HepG2 (cell line): ENCODE measurements around the gene GDF7. TPM values are rescaled to one million over a fixed set of nuclear protein-coding genes. Genes with fewer than 3 reads are reported as not detected.

Source experiments
- MTF1 ChIP-seq: sonication (generic); formaldehyde crosslinking; IDR thresholded peaks from 2 replicates; pipeline ENCODE4 v1.5.0; 2020; ENCODE audit warnings: missing genetic modification reagents
- RERE ChIP-seq: IDR thresholded peaks from 2 replicates; pipeline ENCODE4 v1.6.1; 2016; ENCODE audit warnings: low read depth, missing genetic modification reagents, missing compliant biosample characterization
- SNAPC4 ChIP-seq: sonication (generic); formaldehyde crosslinking; IDR thresholded peaks from 2 replicates; pipeline ENCODE4 v1.4.0; 2020; ENCODE audit warnings: mild to moderate bottlenecking, missing genetic modification reagents
- ZEB1 ChIP-seq: IDR thresholded peaks from 2 replicates; pipeline ENCODE4 v1.6.1; 2012; ENCODE audit warnings: mild to moderate bottlenecking, low read depth, inconsistent platforms; ENCODE audit not compliant: insufficient replicate concordance
- ZFYVE20 ChIP-seq: sonication (generic); formaldehyde crosslinking; IDR thresholded peaks from 2 replicates; pipeline ENCODE4 v1.8.0; 2023; ENCODE audit warnings: low read depth, mild to moderate bottlenecking, moderate library complexity, missing genetic modification reagents, borderline replicate concordance
- polyA plus RNA-seq, 8 experiments: library from polyadenylated mRNA; depleted of rRNA in 3 of 8; stranded (reverse) in 7 of 8; unstranded in 1 of 8; fragments of >200 nt; fragmentation: Illumina TruSeq in 4 of 8; extraction: Trizol in 4 of 8; gene quantifications; 2 replicates each; pipeline versions ENCODE4 v1.2.1 to v1.2.3, GENCODE V29; 2011 to 2016; ENCODE audit warnings: low read depth in 4 of 8, missing spikeins in 1 of 8, mixed read lengths in 1 of 8; ENCODE audit not compliant: insufficient read depth in 1 of 8
- total RNA-seq, 5 experiments: library from RNA; depleted of rRNA; stranded (reverse); fragments of >200 nt; fragmentation: Illumina TruSeq; extraction: Trizol; gene quantifications; 2 replicates each; pipeline ENCODE4 v1.2.3, GENCODE V29; 2016; ENCODE audit warnings: low read depth in 1 of 5

GDF7 gene
- total and polyA plus RNA-seq, 2 of the 13 experiments (the other 11 are each of a cell fraction or from before 2014, with no cell fraction given) = 1.6 to 15.0 TPM

- TF ChIP-seq ZFYVE20 (CRISPR knock-in tag) (no peak), SNAPC4 (CRISPR knock-in tag) (no peak), MTF1 (CRISPR knock-in tag) (no peak), ZEB1 (no peak), RERE (CRISPR knock-in tag) (no peak)
Measured at GRCh38 chr2:20692081-20692480, 25.1 kb downstream of the GDF7 start (continued).
